GM10266 (cell line): Measurements from ENCODE around the gene WNT2.
"Not testable (repeated sequence)": the region's sequence is repeated elsewhere in the genome, so short reads cannot be mapped to it uniquely, and the experiment has no call there.

Experiments used
- DNase-seq: peaks from one replicate; pipeline ENCODE4 v3.0.0; 2012; ENCODE audit errors: extremely low spot score
- CTCF ChIP-seq: IDR thresholded peaks from 2 replicates; pipeline ENCODE4 v1.5.1; 2012; ENCODE audit warnings: mild to moderate bottlenecking, low read depth; ENCODE audit not compliant: control insufficient read depth, insufficient read depth; ENCODE audit errors: missing control alignments

WNT2 gene

GRCh38 chr7:117308891-117309290 is 14.0 kb downstream of the WNT2 start:
- no peak for DNase-seq
- TF ChIP-seq CTCF, result no peak

- TF ChIP-seq CTCF, result no peak
- DNase-seq, result no peak
Observed at GRCh38 chr7:117302396-117302795, 20.5 kb downstream of the WNT2 start.

GRCh38 chr7:117300506-117300905 is 22.4 kb downstream of the WNT2 start:
- DNase-seq, result not testable (repeated sequence)

GRCh38 chr7:117297606-117298005 is 25.3 kb downstream of the WNT2 start:
- DNase-seq, result no peak
- no peak for TF ChIP-seq CTCF

GRCh38 chr7:117296066-117296465 is 26.8 kb downstream of the WNT2 start:
- no peak for TF ChIP-seq CTCF
- DNase-seq, result no peak

- no peak for TF ChIP-seq CTCF
- no peak for DNase-seq
Observed at GRCh38 chr7:117285826-117286225, 37.0 kb downstream of the WNT2 start.

- no peak for DNase-seq
- no peak for TF ChIP-seq CTCF
Observed at GRCh38 chr7:117284692-117285091, 38.2 kb downstream of the WNT2 start.

GRCh38 chr7:117283779-117284178 is 39.1 kb downstream of the WNT2 start:
- DNase-seq, result no peak
- no peak for TF ChIP-seq CTCF
